ES-I3 (cell line): Measurements from ENCODE around the gene MAST4.

Source experiments
- H3K36me3 ChIP-seq: 2 replicates; pipeline ENCODE4 v1.6.1; 2013; ENCODE audit warnings: mild to moderate bottlenecking, low read length, control low read depth, moderate library complexity; ENCODE audit not compliant: insufficient read depth
- H3K4me1 ChIP-seq: 2 replicates; pipeline ENCODE4 v1.6.1; 2013; ENCODE audit warnings: mild to moderate bottlenecking, control low read depth, low read length; ENCODE audit not compliant: insufficient read depth
- H3K9ac ChIP-seq: 2 replicates; pipeline ENCODE4 v1.6.1; 2013; ENCODE audit warnings: low read depth, mild to moderate bottlenecking, low read length, moderate library complexity
- H3K9me3 ChIP-seq: 2 replicates; pipeline ENCODE4 v1.6.1; 2013; ENCODE audit warnings: mild to moderate bottlenecking, low read length, moderate library complexity; ENCODE audit not compliant: control insufficient read depth, insufficient read depth

Gene MAST4

GRCh38 chr5:66945389-66946349 is 349.5 kb downstream of the MAST4 start:
- Histone ChIP-seq H3K9ac (no peak overlapping the region), H3K36me3 (no peaks in the 10 kb centered on the region)

GRCh38 chr5:66947458-66947857 is 351.3 kb downstream of the MAST4 start:
- Histone ChIP-seq H3K36me3 (no peaks in the 10 kb centered on the region), H3K9ac (no peak overlapping the region), H3K9me3 (no peaks in the 10 kb centered on the region), H3K4me1 (peaks cover 16% of the 10 kb centered on the region)

More at GRCh38 chr5:66945389-66946349, 349.5 kb downstream of the MAST4 start:
- peaks cover 16% of the 10 kb centered on the region for H3K4me1 ChIP-seq
- no peaks in the 10 kb centered on the region for H3K9me3 ChIP-seq

- peaks cover 16% of the 10 kb centered on the region for H3K4me1 ChIP-seq
- H3K36me3 ChIP-seq: no peaks in the 10 kb centered on the region
Measured at GRCh38 chr5:66949066-66949465, 352.9 kb downstream of the MAST4 start.

GRCh38 chr5:66952153-66952552 is 356.0 kb downstream of the MAST4 start:
- no peaks in the 10 kb centered on the region for H3K36me3 ChIP-seq
- no peak overlapping the region for H3K9ac ChIP-seq
- H3K4me1 ChIP-seq: no peaks in the 10 kb centered on the region
- H3K9me3 ChIP-seq: no peaks in the 10 kb centered on the region

More at GRCh38 chr5:66949066-66949465, 352.9 kb downstream of the MAST4 start:
- no peak overlapping the region for H3K9ac ChIP-seq
- H3K9me3 ChIP-seq: no peaks in the 10 kb centered on the region

GRCh38 chr5:66956439-66956838 is 360.2 kb downstream of the MAST4 start:
- H3K9me3 ChIP-seq: no peaks in the 10 kb centered on the region
- no peaks in the 10 kb centered on the region for H3K36me3 ChIP-seq
- H3K9ac ChIP-seq: no peak overlapping the region
- H3K4me1 ChIP-seq: peaks cover 32% of the 10 kb centered on the region

- no peaks in the 10 kb centered on the region for H3K9me3 ChIP-seq
- no peaks in the 10 kb centered on the region for H3K36me3 ChIP-seq
- H3K9ac ChIP-seq: peak overlapping the region; percentile 37; the same call in 1 of the 2 replicates
- peaks cover 35% of the 10 kb centered on the region for H3K4me1 ChIP-seq
Measured at GRCh38 chr5:66958201-66958979, 362.2 kb downstream of the MAST4 start.

GRCh38 chr5:66958980-66959641 is 362.9 kb downstream of the MAST4 start:
- peak overlapping the region; percentile 37; the same call in 1 of the 2 replicates for H3K9ac ChIP-seq

GRCh38 chr5:66959653-66960052 is 363.5 kb downstream of the MAST4 start:
- no peaks in the 10 kb centered on the region for H3K9me3 ChIP-seq
- no peak overlapping the region for H3K9ac ChIP-seq

More at GRCh38 chr5:66958980-66959641, 362.9 kb downstream of the MAST4 start:
- Histone ChIP-seq H3K36me3 (no peaks in the 10 kb centered on the region), H3K9me3 (no peaks in the 10 kb centered on the region), H3K4me1 (peaks cover 42% of the 10 kb centered on the region)

GRCh38 chr5:66960369-66961137 is 364.4 kb downstream of the MAST4 start:
- Histone ChIP-seq H3K4me1 (peaks cover 44% of the 10 kb centered on the region), H3K9me3 (no peaks in the 10 kb centered on the region), H3K9ac (no peak overlapping the region), H3K36me3 (no peaks in the 10 kb centered on the region)

More at GRCh38 chr5:66959653-66960052, 363.5 kb downstream of the MAST4 start:
- Histone ChIP-seq H3K4me1 (peaks cover 44% of the 10 kb centered on the region), H3K36me3 (no peaks in the 10 kb centered on the region)

- no peaks in the 10 kb centered on the region for H3K9me3 ChIP-seq
- no peaks in the 10 kb centered on the region for H3K36me3 ChIP-seq
- H3K9ac ChIP-seq: no peak overlapping the region
- peaks cover 32% of the 10 kb centered on the region for H3K4me1 ChIP-seq
Measured at GRCh38 chr5:66963559-66963971, 367.4 kb downstream of the MAST4 start.

- Histone ChIP-seq H3K36me3 (no peaks in the 10 kb centered on the region), H3K9ac (no peak overlapping the region), H3K4me1 (peaks cover 13% of the 10 kb centered on the region), H3K9me3 (no peaks in the 10 kb centered on the region)
Measured at GRCh38 chr5:66966439-66966838, 370.2 kb downstream of the MAST4 start.

- Histone ChIP-seq H3K9ac (no peak overlapping the region), H3K36me3 (no peaks in the 10 kb centered on the region), H3K9me3 (no peaks in the 10 kb centered on the region), H3K4me1 (peaks cover 13% of the 10 kb centered on the region)
Measured at GRCh38 chr5:66967102-66967501, 370.9 kb downstream of the MAST4 start.

GRCh38 chr5:66967826-66968262 is 371.7 kb downstream of the MAST4 start:
- H3K36me3 ChIP-seq: no peaks in the 10 kb centered on the region
- H3K4me1 ChIP-seq: peaks cover 13% of the 10 kb centered on the region
- no peak overlapping the region for H3K9ac ChIP-seq
- no peaks in the 10 kb centered on the region for H3K9me3 ChIP-seq
